Gastrocnemius medialis (tissue), 4 donors: ENCODE data around the gene TPRG1L.

Experiments
- CTCF ChIP-seq, 5 experiments: fragments of 450-650 bp in 3 of 5; fragments of 200-600 bp in 2 of 5; sonication (generic) in 2 of 5; IDR thresholded peaks in 4 of 5; conservative IDR thresholded peaks in 1 of 5; 1 replicate in 4 of 5; 2 replicates in 1 of 5; pipeline ENCODE4 v1.5.1; 2016 to 2019; ENCODE audit warnings: antibody characterized with exemption in 5 of 5, mild to moderate bottlenecking in 3 of 5, moderate library complexity in 3 of 5
- POLR2A ChIP-seq, 2 donors: fragments of 450-650 bp; IDR thresholded peaks; one replicate each; pipeline ENCODE4 v1.6.1; 2017; ENCODE audit warnings: antibody characterized with exemption in 2 of 2, mild to moderate bottlenecking in 2 of 2, moderate library complexity in 2 of 2

- TF ChIP-seq CTCF (IDR thresholded peaks at IDR 0.05 in 4 of 5, conservative IDR thresholded peaks at IDR 0.05 in 1 of 5) (no peak), POLR2A (IDR thresholded peaks at IDR 0.05) (no peak)
These were observed 38.8 kb upstream of the TPRG1L start for GRCh38 chr1:3585940-3586568.
